Activated naive CD4-positive, alpha-beta T cell treated with anti-CD3 and anti-CD28 coated beads, Interleukin-2, amount 50 U/mL, for 16 hours (primary cell): Measurements from ENCODE around the gene NET1.
"Not testable (repeated sequence)": the region's sequence is repeated elsewhere in the genome, so short reads cannot be mapped to it uniquely, and the experiment has no call there.

Experiments
- DNase-seq: peaks from one replicate; pipeline ENCODE4 v3.0.0-alpha.2; 2020

NET1 gene

GRCh38 chr10:5466451-5467206 is 54.3 kb downstream of the NET1 start:
- no peak for DNase-seq

- no peak for DNase-seq
These were observed 54.8 kb downstream of the NET1 start for GRCh38 chr10:5467207-5467535.

- no peak for DNase-seq
These were observed 55.4 kb downstream of the NET1 start for GRCh38 chr10:5467634-5468255.

GRCh38 chr10:5468262-5469106 is 56.1 kb downstream of the NET1 start:
- no peak for DNase-seq

GRCh38 chr10:5469353-5470061 is 57.1 kb downstream of the NET1 start:
- no peak for DNase-seq

- DNase-seq: no peak
These were observed 57.9 kb downstream of the NET1 start for GRCh38 chr10:5470062-5470751.

GRCh38 chr10:5474642-5475041 is 62.3 kb downstream of the NET1 start:
- not testable (repeated sequence) for DNase-seq

- not testable (repeated sequence) for DNase-seq
These were observed 62.7 kb downstream of the NET1 start for GRCh38 chr10:5475088-5475487.

- DNase-seq: not testable (repeated sequence)
These were observed 63.8 kb downstream of the NET1 start for GRCh38 chr10:5475974-5476807.

- DNase-seq: no peak
These were observed 64.7 kb downstream of the NET1 start for GRCh38 chr10:5476918-5477525.

- no peak for DNase-seq
These were observed 65.8 kb downstream of the NET1 start for GRCh38 chr10:5477948-5478693.

- no peak for DNase-seq
These were observed 66.4 kb downstream of the NET1 start for GRCh38 chr10:5478694-5479305.

GRCh38 chr10:5479481-5480161 is 67.3 kb downstream of the NET1 start:
- no peak for DNase-seq

GRCh38 chr10:5480162-5480941 is 68.0 kb downstream of the NET1 start:
- DNase-seq: no peak

- no peak for DNase-seq
These were observed 68.8 kb downstream of the NET1 start for GRCh38 chr10:5481121-5481520.

- no peak for DNase-seq
These were observed 69.7 kb downstream of the NET1 start for GRCh38 chr10:5482016-5482415.

- no peak for DNase-seq
These were observed 71.8 kb downstream of the NET1 start for GRCh38 chr10:5484205-5484604.

- no peak for DNase-seq
These were observed 72.9 kb downstream of the NET1 start for GRCh38 chr10:5485290-5485689.
